A172 (cell line): Measurements from ENCODE around the gene BNIP5. TPM values are rescaled to one million over a fixed set of nuclear protein-coding genes. Genes with fewer than 3 reads are reported as not detected.
A peak's percentile ranks its signal among the peaks of the same experiment; 100 is the strongest.

Source experiments
- DNase-seq: peaks from one replicate; pipeline ENCODE4 v3.0.0-alpha.2; 2015; ENCODE audit warnings: low spot score
- total RNA-seq: library from RNA; depleted of rRNA; stranded (reverse); fragments of >200 nt; shearing (Covaris generic); gene quantifications from 2 replicates; pipeline ENCODE4 v1.2.3, GENCODE V29; 2014; rRNA removed

Gene BNIP5
- not detected in 2 replicates for total RNA-seq

GRCh38 chr6:36336779-36337241, at the start of gene BNIP5:
Gene BNIP5 (minus strand): TSS chr6:36336888. CDS start chr6:36330690, 6,198 bp downstream.
- no peak for DNase-seq

GRCh38 chr6:36384095-36384494, 47.4 kb upstream of the BNIP5 start:
- DNase-seq = no peak

- DNase-seq = peak; percentile 16
These were observed 46.9 kb upstream of the BNIP5 start for GRCh38 chr6:36383606-36384005.

- DNase-seq = no peak
These were observed 46.3 kb upstream of the BNIP5 start for GRCh38 chr6:36382976-36383375.

- no peak for DNase-seq
These were observed 45.1 kb upstream of the BNIP5 start for GRCh38 chr6:36381502-36382389.

GRCh38 chr6:36380166-36380565, 43.5 kb upstream of the BNIP5 start:
- no peak for DNase-seq

GRCh38 chr6:36378936-36379335, 42.2 kb upstream of the BNIP5 start:
- no peak for DNase-seq

GRCh38 chr6:36378243-36378920, 41.7 kb upstream of the BNIP5 start:
- DNase-seq = no peak

- no peak for DNase-seq
These were observed 40.9 kb upstream of the BNIP5 start for GRCh38 chr6:36377594-36377993.

- DNase-seq = no peak
These were observed 40.1 kb upstream of the BNIP5 start for GRCh38 chr6:36376742-36377141.

GRCh38 chr6:36376183-36376582, 39.5 kb upstream of the BNIP5 start:
- no peak for DNase-seq

- DNase-seq = no peak
These were observed 39.0 kb upstream of the BNIP5 start for GRCh38 chr6:36375644-36376155.

- no peak for DNase-seq
These were observed 38.3 kb upstream of the BNIP5 start for GRCh38 chr6:36374972-36375371.

- DNase-seq = no peak
These were observed 37.5 kb upstream of the BNIP5 start for GRCh38 chr6:36374194-36374593.

GRCh38 chr6:36373368-36374019, 36.8 kb upstream of the BNIP5 start:
- DNase-seq = no peak

- no peak for DNase-seq
These were observed 35.4 kb upstream of the BNIP5 start for GRCh38 chr6:36372088-36372487.

- no peak for DNase-seq
These were observed 34.5 kb upstream of the BNIP5 start for GRCh38 chr6:36371211-36371610.

GRCh38 chr6:36370638-36371037, 34.0 kb upstream of the BNIP5 start:
- DNase-seq = no peak

GRCh38 chr6:36368921-36369865, 32.5 kb upstream of the BNIP5 start:
- DNase-seq = peak; percentile 71

GRCh38 chr6:36368421-36368820, 31.7 kb upstream of the BNIP5 start:
- DNase-seq = no peak

- no peak for DNase-seq
These were observed 31.1 kb upstream of the BNIP5 start for GRCh38 chr6:36367743-36368142.
